GM21528 (cell line): Measurements from ENCODE around the gene SYNGR3.
"Not testable (repeated sequence)": the region's sequence is repeated elsewhere in the genome, so short reads cannot be mapped to it uniquely, and the experiment has no call there.

ENCODE experiments used
- ATAC-seq: cut with Tn5 transposase; IDR thresholded peaks from one replicate; pipeline ENCODE4 v1.9.1; 2021; ENCODE audit warnings: mild to moderate bottlenecking, moderate library complexity; ENCODE audit not compliant: unreplicated experiment, low FRiP score

Gene SYNGR3

GRCh38 chr16:2026461-2027023 is 36.8 kb downstream of the SYNGR3 start, which contains the start of gene NHERF2:
Gene NHERF2 (plus strand): TSS chr16:2026902. CDS start chr16:2027006, 104 bp downstream.
- no peak for ATAC-seq

GRCh38 chr16:2027024-2028010 is 37.5 kb downstream of the SYNGR3 start:
- no peak for ATAC-seq

GRCh38 chr16:2028146-2028545 is 38.4 kb downstream of the SYNGR3 start:
- no peak for ATAC-seq

- ATAC-seq, result no peak
Observed at GRCh38 chr16:2028620-2029220, 39.0 kb downstream of the SYNGR3 start.

GRCh38 chr16:2029350-2029749 is 39.6 kb downstream of the SYNGR3 start:
- ATAC-seq, result no peak

GRCh38 chr16:2030036-2030435 is 40.3 kb downstream of the SYNGR3 start:
- ATAC-seq, result no peak

GRCh38 chr16:2031081-2031577 is 41.4 kb downstream of the SYNGR3 start:
- no peak for ATAC-seq

GRCh38 chr16:2032285-2033056 is 42.7 kb downstream of the SYNGR3 start:
- no peak for ATAC-seq

GRCh38 chr16:2033057-2033908 is 43.5 kb downstream of the SYNGR3 start:
- no peak for ATAC-seq

- not testable (repeated sequence) for ATAC-seq
Observed at GRCh38 chr16:2033909-2034695, 44.3 kb downstream of the SYNGR3 start.

GRCh38 chr16:2034696-2035430 is 45.1 kb downstream of the SYNGR3 start:
- no peak for ATAC-seq

GRCh38 chr16:2035431-2036199 is 45.8 kb downstream of the SYNGR3 start:
- no peak for ATAC-seq

GRCh38 chr16:2036200-2036966 is 46.6 kb downstream of the SYNGR3 start:
- ATAC-seq, result no peak

- no peak for ATAC-seq
Observed at GRCh38 chr16:2037115-2037514, 47.3 kb downstream of the SYNGR3 start.

GRCh38 chr16:2037647-2038381 is 48.0 kb downstream of the SYNGR3 start:
- no peak for ATAC-seq
